ENCODE measurements around the gene PLCH2. TPM values are rescaled to one million over a fixed set of nuclear protein-coding genes. Genes with fewer than 3 reads are reported as not detected.

The PLCH2 gene
- total RNA-seq, 1 donor, result 0.81 TPM

GRCh38 chr1:2449636-2450454 is 26.2 kb upstream of the PLCH2 start:
- no peak for DNase-seq (ENCODE audit: low read depth)

DNA sequence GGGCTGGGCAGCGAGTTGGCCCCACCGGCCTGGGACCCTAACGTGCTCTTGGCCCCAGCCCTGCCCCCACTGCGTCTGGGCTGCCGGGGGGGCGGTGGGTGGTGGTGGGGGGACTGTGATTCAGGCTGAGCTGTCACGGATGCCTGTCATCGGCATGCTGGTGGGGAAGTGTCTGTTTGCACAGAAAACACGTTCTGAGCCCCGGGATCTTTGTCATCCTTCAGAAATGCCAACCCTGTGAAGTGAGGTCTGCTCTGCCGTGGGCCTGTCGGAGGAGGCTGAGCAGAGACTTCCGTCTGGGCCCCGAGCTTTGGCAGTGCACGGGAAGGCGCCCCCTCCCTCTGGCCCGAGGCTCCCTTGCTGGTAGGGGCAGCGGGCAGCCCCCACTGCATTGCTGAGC is 24.3 kb upstream of the PLCH2 start:
- peak; percentile 37 for DNase-seq (ENCODE audit: low read depth)
- H3K4me3 ChIP-seq (ENCODE audit: low read depth, low read length), result no peak overlapping the region
- TF ChIP-seq CTCF (IDR thresholded peaks at IDR 0.05; ENCODE audit: insufficient read depth, low read length), result no peak

More at GRCh38 chr1:2449636-2450454, 26.2 kb upstream of the PLCH2 start:
- H3K4me3 ChIP-seq (ENCODE audit: low read depth, low read length), result no peak overlapping the region
- no peak for TF ChIP-seq CTCF (IDR thresholded peaks at IDR 0.05; ENCODE audit: insufficient read depth, low read length)

DNA sequence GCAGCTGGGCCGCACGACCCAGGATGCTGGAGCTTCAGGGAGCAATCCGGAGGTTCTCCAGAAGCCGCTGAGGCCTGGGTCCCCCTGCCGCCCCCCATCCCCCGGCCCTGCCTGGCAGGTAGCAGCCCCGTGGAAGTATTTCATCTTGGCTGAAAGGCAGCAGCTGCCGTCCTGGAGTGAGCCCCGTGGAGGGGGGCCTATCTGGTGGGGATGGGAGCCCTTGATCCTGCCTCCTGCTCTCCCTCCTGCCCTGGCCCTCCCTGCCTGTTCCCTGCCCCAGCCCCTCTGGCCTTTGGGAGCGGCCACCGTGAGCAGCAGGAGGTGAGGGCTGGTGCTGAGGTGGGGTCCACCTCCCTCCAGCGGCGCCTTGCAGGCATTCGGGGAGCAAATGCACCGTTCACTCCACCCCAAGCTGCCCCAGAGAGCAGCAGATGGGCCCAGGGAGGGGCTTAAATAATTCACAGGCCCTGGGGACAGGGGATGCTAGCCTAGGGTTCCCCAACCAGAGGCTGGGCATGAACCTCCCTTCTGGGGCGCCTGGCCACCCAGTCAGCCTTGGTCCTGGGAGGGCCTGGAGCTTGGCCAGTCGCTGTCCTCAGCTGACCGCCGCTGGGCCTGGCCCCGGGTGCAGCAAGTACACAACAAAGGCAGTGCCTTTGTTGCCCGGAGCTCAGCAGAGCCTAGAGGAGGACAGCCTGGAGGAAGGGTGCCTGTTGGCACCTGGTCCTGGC is 23.7 kb upstream of the PLCH2 start:
- DNase-seq (ENCODE audit: low read depth), result no peak
- H3K4me3 ChIP-seq (ENCODE audit: low read depth, low read length), result no peak overlapping the region
- TF ChIP-seq CTCF (IDR thresholded peaks at IDR 0.05; ENCODE audit: insufficient read depth, low read length), result no peak

- no peak overlapping the region for H3K4me3 ChIP-seq (ENCODE audit: low read depth, low read length)
- TF ChIP-seq CTCF (IDR thresholded peaks at IDR 0.05; ENCODE audit: insufficient read depth, low read length), result no peak
These were observed 23.2 kb upstream of the PLCH2 start for GRCh38 chr1:2452932-2453315.

DNA sequence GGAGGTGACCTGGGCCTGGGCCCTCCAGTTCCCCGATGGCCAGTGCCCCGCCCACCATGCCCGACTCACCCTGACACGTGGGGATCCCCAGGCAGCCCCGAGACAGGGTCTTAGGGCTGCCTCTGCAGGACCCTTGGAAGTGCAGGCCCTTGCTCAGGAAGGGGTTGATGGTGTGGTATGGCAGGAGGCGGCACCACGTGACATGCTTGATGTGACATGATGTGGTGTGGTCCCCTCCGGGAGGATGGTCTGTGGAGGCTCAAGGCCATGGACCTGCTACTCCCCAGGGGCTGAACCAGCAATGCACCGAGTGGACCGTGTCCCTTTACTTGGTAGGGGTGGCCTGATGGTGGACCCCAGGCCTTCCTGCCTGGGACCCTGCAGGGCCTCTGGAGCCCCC is 21.9 kb upstream of the PLCH2 start:
- DNase-seq (ENCODE audit: low read depth), result no peak
- no peak for TF ChIP-seq CTCF (IDR thresholded peaks at IDR 0.05; ENCODE audit: insufficient read depth, low read length)
- H3K4me3 ChIP-seq (ENCODE audit: low read depth, low read length), result no peak overlapping the region

More at GRCh38 chr1:2452932-2453315, 23.2 kb upstream of the PLCH2 start:
- no peak for DNase-seq (ENCODE audit: low read depth)

- no peak for TF ChIP-seq CTCF (IDR thresholded peaks at IDR 0.05; ENCODE audit: insufficient read depth, low read length)
- peak; percentile 15 for DNase-seq (ENCODE audit: low read depth)
- no peak overlapping the region for H3K4me3 ChIP-seq (ENCODE audit: low read depth, low read length)
These were observed 20.3 kb upstream of the PLCH2 start for GRCh38 chr1:2455757-2456156.

Measured in fibroblast of the aortic adventitia (primary cell).